DMS 273 treated with DMSO at 0.1 percent for 48 hours (cell line): ENCODE data around the gene DHCR7.
"Not testable (repeated sequence)": the region's sequence is repeated elsewhere in the genome, so short reads cannot be mapped to it uniquely, and the experiment has no call there.

Source experiments
- DNase-seq: peaks from one replicate; lab custom pipeline; 2025; lab: John Stamatoyannopoulos, UW

DHCR7 gene

DNA sequence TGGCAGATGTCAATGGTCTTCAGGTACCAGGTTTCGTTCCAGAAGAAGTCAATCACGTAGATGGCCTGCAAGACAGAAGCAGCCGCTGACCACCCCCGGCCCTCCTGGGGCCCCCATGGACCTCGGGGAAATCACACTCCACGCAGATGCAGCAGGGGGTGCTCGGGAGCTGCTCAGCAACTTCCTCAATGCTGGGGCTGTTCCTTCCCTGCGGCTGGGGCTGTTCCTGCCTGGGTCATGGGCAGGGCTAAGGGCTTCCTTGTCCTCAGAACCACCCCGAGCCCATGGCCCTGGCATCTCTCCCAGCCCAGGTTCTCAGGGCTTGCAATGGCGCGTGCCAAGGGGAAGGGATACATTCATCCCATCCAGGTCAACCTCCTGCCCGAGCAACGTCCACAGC, 10.3 kb downstream of the DHCR7 start:
- no peak for DNase-seq

DNA sequence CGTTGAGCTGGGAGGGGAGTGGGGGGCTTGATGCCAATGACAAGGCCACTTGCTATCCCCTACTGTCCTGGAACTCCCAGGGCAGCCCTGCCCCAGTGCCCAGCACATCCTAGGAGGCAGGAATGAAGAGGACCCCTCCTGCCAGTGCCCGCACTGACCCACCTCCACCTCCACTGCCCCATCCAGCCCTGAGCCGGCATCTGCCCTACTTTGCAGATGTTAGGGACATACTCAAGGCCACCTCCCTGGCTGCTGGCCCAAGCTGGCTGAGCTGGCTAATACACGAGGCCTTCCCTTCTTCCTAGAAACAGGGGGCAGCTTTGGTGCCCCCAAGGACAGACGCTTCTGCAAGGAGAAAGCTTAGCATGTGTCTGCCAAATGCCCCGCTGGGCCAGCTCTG, 10.8 kb downstream of the DHCR7 start:
- DNase-seq, result no peak

GRCh38 chr11:71436861-71437260, 11.3 kb downstream of the DHCR7 start:
- no peak for DNase-seq

GRCh38 chr11:71435278-71435951, 12.8 kb downstream of the DHCR7 start:
- no peak for DNase-seq

GRCh38 chr11:71434576-71435130, 13.5 kb downstream of the DHCR7 start:
- no peak for DNase-seq

- no peak for DNase-seq
These were observed 14.3 kb downstream of the DHCR7 start for GRCh38 chr11:71433648-71434450.

GRCh38 chr11:71432761-71433647, 15.2 kb downstream of the DHCR7 start:
- no peak for DNase-seq

- no peak for DNase-seq
These were observed 16.9 kb downstream of the DHCR7 start for GRCh38 chr11:71431271-71431670.

- no peak for DNase-seq
These were observed 18.0 kb downstream of the DHCR7 start for GRCh38 chr11:71430166-71430565.

DNA sequence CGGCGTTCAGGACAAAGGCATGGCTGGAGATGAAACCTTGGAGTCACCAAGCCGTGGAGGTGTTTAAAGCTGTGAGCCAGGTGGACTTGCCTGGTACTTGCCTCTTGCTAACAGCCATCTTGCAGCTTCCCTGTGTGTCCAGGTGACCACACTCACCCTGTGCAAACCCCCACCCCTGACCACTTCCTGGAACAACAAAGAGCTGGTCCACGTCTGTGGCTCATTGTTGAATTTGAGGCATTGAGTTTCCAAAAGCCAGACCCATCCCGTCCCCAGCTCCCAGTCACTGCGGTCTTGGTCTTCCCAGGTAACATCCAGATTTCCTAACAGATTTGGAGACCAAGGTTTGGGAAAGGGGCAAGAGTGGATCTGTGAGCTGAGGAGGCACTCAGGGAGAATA, 18.5 kb downstream of the DHCR7 start:
- DNase-seq, result no peak

DNA sequence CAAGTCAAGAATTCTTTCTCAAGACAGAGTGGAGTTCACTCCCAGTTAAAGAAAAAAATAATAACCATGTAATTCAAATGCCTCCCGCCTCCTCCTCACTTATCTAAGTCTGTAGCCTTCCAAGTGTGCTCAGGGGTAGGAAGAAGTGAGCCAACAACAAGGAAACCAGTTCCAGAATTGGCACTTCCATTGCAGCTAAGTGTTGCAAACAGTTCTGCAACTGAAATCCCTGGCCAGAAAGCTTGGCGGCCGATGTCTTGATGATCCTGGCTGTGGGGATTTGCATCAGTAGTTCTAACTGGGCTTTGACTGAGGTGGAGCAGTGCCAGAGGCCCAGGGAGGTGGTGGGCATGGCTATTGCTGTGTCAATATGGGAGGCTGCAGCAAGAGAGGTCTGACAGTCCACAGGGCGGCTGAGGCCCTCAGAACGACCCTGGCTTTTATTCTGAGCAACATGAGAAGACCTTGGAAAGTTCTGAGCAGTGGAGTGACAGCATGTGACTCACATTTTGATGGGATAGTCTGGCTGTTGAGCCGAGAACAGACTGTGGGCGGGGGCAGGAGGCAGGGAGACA, 19.2 kb downstream of the DHCR7 start:
- DNase-seq, result no peak

- DNase-seq, result no peak
These were observed 21.8 kb downstream of the DHCR7 start for GRCh38 chr11:71426413-71426812.

- DNase-seq, result no peak
These were observed 22.3 kb downstream of the DHCR7 start for GRCh38 chr11:71425860-71426259.

GRCh38 chr11:71425409-71425808, 22.8 kb downstream of the DHCR7 start:
- no peak for DNase-seq

DNA sequence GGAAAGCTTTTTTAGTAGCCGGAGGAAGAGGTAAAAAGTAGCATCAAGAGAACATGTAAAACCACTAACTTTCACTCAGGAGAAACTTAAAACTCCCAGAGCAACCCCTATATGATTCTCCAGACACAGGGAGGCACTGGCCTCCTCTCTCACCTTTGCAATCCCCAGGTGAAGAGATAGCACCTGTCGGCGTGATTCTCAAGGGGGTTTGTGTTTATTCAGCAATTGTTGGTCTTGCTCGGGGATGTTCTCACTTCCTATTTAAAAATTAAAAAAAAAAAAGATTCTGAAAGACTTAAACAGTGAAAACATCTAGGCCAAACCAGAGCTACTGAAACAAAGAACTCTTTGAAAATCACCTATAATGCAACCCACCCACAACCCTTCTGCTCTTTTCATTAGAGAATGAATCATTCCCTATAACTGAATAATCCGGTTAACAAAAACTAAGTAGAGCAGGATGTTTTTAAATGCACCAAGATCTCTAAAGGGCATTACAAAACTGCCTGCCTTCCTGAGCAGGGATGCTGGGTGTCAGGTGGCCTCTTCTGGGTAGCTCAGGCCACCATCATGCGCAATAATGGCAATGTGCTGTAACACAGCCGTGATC, 24.9 kb downstream of the DHCR7 start:
- no peak for DNase-seq

DNA sequence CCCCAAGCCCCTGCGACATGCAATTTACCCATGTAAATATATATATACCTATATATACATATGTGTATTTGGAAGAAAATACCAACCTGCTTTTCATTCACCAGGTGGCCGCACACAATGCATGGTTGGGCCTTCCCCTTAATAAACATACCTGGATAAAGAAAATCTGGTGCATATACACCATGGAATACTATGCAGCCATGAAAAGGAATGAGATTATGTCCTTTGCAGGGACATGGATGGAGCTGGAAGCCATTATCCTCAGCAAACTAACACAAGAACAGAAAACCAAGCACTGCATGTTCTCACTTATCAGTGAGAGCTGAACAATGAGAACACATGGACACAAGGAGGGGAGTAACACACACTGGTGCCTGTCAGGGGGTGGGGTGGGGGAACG, 25.9 kb downstream of the DHCR7 start:
- DNase-seq, result not testable (repeated sequence)

- no peak for DNase-seq
These were observed 26.7 kb downstream of the DHCR7 start for GRCh38 chr11:71421392-71421950.

DNA sequence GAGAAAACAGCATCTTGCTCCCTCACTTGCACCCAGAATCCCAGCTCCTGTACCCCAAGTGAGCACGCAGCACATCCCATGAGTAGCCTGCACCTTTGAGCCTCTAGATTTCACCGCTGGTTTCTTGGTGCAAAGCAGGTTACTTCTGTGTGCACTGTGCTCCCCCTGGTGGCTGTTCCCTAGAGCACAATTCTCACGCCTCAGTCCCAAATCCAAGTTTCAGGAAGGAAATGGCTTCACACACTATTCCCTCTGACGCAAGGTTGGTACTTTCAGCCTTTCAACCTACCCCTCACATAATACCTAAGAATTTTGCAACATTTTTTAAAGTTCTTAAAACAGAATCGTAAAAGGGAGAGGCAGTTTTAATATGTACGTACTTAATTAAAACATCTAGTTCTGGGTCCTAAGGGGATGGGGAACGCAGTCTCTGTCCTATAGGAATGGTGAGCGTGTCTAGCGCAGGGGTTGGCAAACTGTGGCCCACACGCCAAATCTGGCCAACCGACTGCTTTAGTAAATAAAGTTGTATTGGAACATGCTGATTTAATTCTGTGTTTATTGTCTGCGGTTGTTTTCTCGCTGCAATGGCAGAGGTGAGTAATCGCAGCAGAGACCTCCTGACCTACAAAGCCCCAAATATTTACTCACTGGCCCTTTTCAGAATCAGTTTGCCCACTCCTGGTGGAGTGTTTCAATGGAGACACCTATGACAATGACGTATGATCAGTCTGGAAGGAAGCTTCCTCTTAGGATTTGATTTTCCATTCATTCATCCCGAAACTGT, 27.5 kb downstream of the DHCR7 start:
- DNase-seq, result no peak

DNA sequence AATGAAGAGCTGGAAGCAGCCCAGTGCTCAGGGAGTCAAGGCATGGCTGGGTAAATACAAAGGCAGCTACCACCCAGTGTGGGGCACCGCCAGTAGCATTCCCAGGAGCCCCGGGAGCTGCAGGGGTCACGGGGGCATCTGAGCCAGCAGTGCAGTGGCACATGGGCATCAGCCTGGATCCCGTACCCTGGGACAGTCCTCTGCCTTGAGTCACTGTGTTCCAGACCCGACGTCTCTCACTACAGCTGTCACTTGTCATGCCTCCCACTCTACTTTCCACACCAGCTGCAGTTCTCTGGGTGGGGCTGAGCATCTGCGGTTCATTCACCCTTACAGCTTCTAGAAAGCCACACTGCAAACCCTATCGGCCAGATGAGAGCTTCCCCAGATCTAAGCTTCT, 29.6 kb downstream of the DHCR7 start:
- DNase-seq, result no peak

DNA sequence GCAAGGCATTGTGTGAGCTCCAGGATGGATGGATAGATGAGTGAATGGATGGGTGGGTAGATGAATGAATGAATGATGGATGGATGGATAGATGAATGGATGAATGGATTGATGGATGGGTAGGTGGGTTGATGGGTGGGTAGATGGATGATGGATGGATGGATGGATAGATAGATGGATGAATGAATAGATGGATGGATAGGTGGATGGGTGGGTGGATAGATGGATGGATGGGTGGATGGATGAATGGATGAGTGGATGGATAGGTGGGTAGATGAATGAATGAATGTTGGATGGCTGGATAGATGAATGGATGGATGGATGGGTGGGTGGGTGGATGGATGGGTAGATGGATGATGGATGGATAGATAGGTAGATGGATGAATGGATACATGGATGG, 33.5 kb downstream of the DHCR7 start:
- DNase-seq, result no peak
